ENCODE results near the gene DHRS13.
"Not testable (repeated sequence)": the region's sequence is repeated elsewhere in the genome, so short reads cannot be mapped to it uniquely, and the experiment has no call there.

DHRS13 gene

DNA sequence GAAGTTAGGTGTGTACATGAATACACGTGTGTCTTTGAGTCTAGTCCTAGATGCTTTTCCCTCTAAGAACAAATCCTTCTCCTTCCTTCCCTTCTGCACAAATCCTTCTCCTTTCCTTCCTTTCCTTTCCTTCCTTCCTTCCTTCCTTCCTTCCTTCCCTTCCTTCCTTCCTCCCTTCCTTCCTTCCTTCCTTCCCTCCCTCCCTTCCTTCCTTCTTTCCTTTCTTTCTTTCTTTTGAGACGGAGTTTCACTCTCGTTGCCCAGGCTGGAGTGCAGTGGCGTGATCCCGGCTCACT, 615 bp upstream of the DHRS13 start:
- DNase-seq (ENCODE audit: low read depth in 2 of 2) = not testable (repeated sequence)

DNA sequence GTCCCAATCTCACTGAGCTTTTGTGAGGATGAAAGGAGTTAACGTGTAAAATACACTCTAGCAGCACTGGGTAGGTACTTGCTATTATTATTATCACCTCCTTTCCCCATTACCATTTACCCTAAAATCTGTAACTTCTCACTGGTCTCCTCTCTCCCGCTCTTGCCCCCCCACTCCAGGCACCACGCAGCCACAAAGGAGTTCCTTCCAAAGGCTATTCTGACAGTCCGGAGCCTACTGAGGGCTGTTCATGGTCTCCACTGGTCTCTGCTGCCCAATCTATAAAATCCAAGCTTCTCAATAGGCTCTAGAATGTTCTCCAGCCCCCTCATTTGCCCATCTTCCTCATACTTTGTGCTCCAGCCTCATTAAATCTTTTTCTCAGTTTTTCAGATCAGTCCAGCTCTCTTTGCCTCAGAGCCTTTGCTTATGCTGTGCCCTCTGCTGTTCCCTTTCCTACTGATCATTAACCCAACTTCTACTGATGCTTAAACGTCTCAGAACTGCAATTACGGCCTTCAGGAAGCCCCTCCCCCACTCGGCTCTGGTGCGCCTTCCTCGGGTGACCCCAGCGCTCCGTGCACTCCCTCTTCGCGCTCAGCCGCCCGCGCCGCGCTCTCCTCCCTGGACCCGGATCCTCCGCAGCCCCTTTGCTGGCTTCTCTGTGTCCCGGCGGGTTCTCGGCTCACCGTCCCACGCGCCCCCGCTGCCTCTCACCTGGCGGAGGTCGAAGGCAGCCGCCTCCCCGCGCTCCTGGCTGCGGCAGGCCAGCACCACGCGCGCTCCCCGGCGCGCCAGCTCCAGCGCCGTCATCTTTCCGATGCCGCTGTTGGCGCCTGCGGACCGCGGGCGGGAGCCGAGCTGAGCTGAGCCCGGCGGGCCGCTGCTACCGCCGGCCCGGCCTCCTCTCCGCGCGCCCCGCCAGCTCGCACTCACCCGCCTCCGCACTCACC, 737 bp downstream of the DHRS13 start:
- DNase-seq (ENCODE audit: low read depth in 2 of 2) = peak in 1 of 2 donors; percentile 31

DNA sequence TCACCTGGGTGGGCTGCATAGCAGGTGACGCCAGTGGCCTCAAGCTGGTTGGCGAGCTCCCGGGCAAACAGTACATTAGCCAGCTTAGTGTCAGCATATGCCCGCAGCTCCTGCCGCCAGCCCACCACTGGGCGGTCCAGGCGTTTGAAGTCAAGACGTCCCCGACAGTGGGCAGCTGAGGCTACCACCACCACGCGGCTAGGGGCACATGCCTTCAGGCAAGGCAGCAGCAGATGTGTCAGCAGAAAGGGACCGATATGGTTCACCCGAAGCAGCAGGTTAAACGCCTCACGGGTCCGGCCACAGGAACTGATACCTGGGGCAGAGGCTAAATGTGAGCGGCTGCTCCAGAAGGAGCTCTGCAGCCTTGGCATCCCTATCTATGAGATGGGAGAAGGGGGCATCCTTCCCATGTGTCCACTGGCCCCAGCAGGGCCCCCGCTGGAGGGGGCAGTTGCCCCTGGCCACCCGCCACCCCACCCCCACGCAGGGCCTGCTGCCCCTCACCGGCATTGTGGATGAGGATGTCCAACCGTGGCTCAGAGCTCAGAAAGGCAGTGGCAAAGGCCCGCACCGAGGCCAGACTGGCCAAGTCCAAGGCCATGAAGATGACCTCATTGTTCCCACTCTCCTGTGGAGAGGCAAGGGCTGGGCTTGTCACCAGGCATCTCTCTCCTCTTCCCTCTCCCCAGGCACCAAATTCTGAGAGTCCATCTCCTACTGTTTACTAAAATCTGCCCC, 1.7 kb downstream of the DHRS13 start:
- no peak for DNase-seq (ENCODE audit: low read depth in 2 of 2)

DNA sequence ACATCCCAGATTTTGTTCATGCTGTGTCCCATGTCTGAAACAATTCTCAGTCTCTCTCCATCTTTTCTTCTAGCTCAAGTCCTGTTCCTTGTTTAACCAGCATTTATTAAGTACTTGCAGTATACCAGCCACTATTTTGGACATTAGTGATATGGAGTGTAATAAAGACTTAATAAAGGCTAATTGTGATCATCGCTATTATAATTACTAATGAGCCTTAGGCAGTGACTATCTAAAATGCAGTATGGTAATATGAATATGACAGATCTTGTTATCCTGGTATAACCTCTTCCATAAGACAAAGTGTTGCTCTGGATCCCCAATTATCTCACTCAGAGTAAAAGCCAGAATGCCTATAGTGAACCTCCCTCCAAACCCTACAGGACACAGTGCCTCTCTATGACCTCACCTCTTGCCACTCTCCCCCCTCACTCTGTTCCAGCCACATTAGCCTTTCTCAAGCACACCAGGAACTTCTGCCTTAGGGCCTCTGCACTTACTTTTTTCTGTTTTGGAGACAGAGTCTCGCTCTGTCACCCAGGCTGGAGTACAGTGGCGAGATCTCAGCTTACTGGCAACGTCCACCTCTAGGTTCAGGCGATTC, 3.6 kb downstream of the DHRS13 start:
- no peak for DNase-seq (ENCODE audit: low read depth in 2 of 2)

DNA sequence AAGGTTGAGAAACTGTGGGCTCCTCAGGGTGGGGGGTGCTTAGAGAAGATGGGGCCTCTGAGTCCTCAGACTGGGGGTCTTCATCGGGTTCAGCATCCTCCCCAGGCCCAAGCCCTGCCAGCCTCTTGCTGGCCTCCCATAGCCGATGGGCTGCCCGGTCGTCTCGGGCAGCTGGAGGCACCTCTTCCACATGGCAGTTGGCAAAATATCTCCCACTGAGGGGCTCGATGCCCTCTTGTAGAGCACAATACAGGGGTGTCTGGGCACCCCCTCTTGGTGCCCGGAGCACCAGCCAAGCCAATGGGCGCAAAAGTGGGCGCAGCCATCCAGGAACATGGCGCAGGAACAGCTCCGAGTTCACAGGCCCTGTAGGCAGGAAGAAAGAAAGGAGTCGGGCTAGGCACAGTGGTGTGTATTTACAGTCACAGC, 4.3 kb downstream of the DHRS13 start:
- no peak for DNase-seq (ENCODE audit: low read depth in 2 of 2)

DNA sequence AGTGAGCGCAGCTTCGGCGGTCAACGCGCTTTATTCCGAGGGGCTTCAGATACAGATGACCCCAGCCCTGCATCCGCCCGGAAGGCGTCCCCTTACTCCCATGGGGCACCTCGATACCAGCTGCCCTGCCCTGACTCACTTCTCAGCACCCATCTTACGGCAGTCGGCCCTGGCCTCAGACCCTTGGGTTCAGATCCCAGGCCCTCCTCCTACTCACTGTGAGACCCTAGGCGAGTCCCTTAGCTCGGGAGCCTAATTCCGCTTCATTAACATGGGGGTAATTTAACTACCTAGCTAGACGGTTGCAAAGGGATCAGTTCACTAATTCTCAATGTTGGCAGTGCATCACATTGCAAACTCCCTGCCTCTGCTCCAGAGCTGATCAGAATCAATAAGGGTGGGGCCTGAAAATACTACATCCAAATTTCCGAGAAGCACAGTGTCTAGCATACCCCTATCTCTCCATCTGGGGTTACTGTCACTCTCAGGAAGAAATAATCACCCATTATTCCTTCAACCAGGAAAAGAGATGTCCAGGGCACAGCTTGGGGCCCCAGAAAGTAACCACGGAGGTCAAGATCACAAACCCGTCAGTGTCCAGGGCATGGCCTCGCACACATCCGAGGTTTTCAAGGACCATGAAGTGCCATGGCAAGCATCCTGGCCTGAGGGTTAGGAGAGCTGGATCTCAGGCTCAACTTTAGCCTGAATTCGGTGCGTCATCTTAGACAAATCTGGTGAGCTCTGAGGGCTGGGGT, 4.9 kb downstream of the DHRS13 start:
- DNase-seq (ENCODE audit: low read depth in 2 of 2) = no peak

DNA sequence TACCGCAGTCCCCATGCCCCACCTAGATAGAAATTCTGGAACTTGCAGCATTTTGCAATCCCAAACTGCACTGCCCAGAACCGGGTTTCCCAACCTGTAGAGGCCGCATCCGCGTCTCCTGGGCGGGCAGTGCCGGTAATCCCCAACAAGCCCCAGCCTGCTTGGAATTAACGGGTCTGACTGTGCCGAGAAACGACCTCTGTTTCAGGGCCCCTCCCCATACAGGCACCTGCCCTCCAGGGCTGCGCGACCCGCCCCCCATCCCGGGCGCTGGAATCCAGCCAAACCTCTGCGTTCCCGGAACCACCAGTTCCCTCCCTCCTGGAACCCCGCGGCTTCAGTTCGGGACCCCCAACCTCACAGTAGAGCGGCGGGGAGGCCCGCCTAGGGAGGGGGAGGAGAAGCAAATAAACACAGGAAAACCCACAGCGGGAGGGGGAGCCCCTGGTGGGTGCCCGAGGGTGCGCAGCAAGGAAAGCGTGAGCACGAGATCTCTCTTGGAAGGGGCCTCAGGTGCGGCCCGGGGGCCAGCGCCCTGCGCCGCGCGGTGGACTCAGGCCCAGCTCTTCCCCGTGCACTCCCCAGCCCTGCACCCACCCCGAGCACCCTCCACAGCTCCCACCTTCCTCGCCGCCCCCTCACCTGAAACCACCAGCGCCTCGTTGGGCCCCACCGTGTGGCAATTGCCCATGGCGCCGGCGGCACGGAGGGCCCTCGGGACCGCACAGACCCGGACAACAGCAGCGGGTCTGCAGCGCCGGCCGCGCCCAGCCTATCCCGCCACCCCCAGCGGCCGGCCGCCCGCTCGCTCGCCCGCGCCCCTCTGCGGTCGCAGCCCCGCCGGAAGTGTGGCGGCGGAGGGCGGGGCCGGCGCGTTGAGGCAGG, 5.8 kb downstream of the DHRS13 start, which contains the start of gene FLOT2:
TSS of gene FLOT2 (minus strand) at position 850 of the 885 bp plus-strand sequence. CDS start at position 691, 159 bp downstream.
- DNase-seq (ENCODE audit: low read depth in 2 of 2) = peak; percentile 33 to 39

DNA sequence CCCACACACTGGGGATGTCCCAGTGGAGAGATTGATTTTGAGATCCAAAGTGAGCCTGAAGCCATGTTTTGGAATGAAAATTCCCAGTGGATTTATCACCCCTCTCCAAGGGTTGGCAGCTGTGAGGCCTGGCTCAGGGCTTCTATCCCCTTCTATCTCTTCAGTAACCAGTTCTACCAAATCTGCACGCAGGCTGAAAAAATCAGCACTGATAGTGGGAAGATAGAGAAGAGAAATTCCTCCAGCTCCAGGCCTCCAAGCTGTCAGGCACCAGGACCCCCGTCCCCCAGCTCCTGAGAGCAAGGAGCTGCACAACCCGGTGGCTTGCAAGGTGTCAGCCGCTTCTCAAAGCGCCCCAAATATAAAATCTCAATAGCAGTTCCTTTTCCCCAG, 6.4 kb downstream of the DHRS13 start:
- DNase-seq (ENCODE audit: low read depth in 2 of 2) = no peak

DNA sequence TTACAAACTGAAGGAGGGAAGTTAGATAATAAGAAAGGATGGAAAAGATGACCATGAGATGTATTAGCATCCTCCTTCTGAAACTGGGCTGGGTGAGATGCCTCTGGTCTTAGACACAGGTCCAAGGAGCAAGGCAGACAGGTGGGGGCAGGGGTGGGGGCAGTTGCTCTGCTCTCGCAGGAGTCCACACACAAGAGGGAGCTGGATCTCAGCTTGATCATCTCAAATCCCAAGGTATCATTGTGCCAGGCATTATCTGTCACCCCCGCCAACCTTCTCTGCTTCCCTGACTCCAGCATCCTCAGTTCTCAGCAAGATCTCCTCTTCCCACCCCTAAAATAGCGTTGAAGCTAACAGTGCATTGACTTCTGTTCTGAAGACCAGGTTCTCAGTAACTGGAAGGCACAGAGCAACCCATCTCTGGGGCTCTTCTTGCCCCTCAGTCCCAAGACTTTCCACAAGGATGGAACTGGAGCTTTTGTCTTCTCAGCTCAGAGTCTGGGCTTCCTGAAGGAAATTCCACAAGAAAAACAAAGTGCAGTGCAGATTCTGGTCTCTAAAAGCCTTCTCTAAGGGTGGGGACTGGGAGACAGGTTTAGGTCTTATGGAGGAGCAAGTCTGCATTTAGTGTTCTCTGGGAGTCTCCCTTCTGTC, 7.0 kb downstream of the DHRS13 start:
- no peak for DNase-seq (ENCODE audit: low read depth in 2 of 2)

DNA sequence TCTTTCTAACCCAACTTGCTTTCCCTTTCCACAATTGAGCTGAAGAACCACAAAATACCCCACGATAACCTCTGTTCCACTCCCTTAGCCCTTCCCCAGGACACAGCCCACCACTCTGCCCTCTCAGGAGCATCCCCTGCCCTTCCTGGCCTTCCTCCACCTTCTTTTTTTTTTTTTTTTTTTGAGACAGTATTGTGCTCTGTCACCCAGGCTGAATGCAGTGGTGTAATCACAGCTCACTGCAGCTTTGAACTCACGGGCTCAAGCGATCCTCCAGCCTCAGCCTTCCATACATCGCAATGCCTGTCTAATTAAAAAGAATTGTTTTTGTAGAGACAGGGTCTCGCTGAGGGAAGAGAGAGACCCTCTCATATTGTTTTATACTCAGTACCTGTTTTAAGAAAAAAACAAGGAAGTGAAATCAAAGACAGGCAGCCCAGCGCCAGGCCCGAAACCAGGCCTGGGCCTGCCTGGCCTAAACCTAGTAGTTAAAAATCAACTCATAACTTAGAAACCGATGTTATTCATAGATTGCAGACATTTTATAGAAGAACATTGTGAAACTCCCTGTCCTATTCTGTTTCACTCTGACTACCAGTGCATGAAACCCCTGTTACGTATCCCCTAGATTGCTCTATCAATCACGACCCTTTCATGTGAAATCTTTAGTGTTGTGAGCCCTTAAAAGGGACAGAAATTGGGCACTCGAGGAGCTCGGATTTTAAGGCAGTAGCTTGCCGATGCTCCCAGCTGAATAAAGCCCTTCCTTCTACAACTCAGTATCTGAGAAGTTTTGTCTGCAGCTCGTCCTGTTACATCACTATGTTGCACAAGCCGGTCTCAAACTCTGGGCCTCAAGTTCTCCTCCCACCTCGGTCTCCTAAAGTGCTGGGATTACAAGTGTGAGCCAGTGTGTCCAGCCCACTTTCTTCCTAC, 9.4 kb downstream of the DHRS13 start:
- not testable (repeated sequence) for DNase-seq (ENCODE audit: low read depth in 2 of 2)

DNA sequence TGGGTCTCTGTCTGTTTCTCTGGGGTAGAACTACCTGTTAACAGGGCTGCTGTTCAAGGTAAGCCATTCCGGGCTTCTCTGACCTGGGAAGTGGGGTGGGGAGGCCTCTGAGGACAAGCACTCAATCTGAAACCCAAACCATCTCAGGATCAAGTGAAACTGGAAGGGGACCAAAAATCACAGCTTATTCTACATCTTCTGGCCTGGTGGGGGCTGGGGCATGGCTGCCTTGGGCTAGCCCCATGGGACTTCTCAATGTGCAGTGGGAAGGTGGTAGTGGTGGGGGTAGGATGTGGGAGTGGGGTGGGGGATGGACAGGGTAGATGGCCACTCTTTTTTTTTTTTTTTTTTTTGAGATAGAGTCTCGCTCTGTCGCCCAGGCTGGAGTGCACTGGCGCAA, 10.9 kb downstream of the DHRS13 start:
- no peak for DNase-seq (ENCODE audit: low read depth in 2 of 2)

DNA sequence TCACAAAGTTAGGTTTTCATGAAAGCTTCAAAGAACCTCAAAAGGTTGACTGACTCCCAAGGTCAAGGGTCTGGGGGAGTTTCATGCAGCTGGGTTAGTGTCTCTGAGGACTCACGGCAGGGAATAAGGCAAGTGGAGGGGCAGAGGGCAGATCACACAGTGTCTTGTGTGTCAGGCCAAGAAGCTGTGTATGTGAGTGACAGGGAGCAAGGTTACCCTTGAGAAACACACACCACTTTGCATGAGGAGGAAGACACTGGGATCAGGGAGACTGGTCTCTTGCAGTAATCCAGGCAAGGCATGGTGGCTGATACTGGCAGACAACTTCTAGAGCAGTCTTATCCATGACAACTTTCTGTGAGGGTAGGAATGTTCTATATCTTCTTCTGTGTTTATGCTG, 11.7 kb downstream of the DHRS13 start:
- DNase-seq (ENCODE audit: low read depth in 2 of 2) = no peak

DNA sequence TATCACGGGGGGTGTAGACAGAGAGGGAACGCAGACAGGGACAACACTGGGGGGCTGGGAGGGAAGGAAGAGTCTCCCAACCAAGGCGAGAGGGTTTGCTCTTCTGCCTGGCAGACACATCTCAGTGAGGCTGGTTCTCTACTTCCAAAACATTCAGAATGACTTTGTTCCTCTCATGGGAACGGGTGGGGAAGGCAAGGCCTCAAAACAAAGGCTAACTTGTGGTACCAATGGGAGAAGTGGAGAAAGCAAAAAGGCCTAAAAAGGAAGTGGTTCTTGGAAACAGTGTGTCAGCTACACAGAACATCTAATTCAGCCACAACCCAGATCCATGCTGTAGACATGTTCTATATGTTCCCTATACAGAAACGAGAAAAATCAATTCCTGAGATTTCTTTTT, 12.9 kb downstream of the DHRS13 start:
- no peak for DNase-seq (ENCODE audit: low read depth in 2 of 2)

DNA sequence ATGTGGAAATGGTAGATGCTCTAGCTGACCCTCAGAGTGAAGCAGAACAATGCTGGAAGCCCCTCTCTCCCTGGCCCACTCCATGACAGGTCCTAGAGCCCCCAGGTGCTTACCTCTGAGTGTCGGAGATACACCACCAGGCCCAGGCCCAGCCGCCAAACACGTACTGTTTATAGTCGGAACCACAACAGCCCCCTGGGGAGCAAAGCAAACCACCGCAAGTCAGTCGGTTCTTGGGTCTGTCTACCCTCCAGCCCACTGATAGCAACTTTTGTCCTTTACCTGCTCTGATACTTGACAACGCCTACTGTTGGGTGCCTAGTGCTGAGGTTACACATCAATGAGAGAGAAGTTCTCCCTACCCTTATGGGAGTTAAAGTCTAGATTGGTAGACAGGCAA, 14.0 kb downstream of the DHRS13 start:
- no peak for DNase-seq (ENCODE audit: low read depth in 2 of 2)

DNA sequence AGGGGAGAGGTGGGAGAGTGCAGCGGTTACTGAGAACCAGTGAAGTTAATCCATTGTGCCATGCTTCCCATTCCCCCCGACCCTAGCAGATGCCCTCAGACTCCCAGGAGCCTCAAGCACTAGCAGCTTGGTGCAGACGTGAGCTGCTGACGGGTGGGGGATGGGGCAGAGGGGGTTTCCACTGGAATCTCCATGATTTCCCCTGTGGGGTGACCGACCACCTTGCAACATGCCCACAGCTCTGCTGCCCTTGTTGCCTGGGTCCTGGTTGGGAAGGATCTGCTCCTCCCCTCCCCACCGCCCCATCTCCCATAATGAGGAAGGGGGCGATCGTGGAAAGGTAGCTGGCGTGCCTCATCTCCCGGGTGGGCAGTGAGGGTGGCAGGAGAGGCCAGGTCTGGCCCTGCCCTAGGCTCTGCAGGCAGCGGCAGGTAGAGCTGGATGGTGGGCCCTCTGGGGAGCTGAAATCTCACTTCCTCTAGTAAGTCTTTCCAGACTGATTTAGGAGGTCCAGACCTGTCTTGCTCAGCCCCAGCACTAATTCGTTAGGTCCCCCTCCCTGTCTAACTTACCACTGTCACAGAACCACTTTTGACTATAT, 14.9 kb downstream of the DHRS13 start:
- DNase-seq (ENCODE audit: low read depth in 2 of 2) = no peak

DNA sequence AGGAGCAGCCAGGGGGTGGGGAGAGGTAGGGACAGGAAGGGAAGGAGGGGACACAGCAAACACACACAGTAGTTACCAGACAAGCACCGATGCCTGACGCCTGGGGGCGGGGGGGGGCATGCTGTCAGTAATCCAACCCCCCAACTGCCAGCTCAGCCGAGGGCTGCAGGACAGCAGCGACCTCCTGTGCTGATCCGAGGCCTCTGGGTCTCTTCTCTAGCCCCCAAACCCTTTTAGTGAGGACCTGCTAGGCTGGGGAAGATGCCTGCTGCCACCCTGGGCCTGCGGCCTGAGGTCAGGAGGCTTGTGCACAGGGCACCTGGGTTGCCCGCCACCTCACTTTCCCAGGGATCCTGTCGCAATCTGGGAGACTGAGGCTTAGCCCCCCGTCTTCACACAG, 16.9 kb downstream of the DHRS13 start:
- DNase-seq (ENCODE audit: low read depth in 2 of 2) = no peak

DNA sequence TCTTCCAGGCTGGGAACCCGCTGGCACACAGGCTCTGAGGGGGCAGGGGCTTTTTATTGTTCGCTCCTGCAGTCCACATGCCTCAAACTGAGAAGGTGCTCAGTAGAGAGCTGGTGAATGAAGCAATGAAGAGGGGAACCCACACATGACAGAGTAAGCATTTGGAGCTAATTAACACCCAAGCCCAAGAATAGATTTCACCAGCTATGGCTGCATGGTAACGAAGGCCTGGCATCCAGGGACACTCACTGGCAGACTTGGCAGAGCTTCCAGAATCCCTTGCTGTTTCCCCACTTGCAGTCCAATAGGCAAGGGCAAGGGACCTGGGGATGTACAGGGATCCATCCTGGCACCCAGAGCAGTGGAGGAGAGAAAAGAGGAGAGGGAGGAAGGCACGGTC, 17.5 kb downstream of the DHRS13 start:
- DNase-seq (ENCODE audit: low read depth in 2 of 2) = no peak

DNA sequence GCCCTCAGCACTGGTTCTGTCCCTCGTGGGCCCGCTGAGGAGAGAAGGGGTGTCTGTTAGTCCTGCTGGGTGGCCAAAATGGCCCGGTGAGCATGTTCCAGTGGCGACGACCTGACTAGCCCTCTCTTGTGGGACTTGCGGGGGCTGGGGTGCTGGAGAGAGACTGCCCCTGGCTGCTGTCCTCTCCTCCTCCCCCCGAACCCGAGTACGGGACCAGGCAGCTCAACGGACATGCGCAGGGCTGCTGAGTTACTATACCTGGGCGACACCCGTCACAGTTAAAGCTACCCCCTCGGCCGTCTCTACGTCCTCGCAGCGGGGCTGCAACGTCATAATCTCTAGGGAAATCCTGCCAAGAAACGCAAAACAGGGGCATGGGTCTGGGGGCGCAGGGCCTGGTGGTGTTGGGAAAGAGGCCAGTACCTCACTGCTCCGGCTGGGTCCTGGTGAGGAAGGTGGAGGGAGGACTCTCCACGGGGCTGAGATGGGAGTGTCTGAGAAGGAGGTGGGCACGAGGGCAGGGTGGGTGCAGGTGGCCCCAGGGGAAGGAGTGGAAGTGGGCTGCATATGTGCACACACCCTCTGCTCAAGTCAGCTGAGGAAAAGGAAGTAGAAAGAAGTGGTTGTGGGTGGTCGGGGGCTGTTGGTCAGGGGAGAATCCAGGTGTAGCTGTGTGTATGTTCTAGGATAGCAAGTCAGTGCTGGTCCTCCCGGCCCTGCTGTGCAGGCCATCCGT, 18.7 kb downstream of the DHRS13 start:
- no peak for DNase-seq (ENCODE audit: low read depth in 2 of 2)
